ENCODE measurements around the gene IGFLR1. TPM values are rescaled to one million over a fixed set of nuclear protein-coding genes. Genes with fewer than 3 reads are reported as not detected.
"Not testable (repeated sequence)": the region's sequence is repeated elsewhere in the genome, so short reads cannot be mapped to it uniquely, and the experiment has no call there.

Gene IGFLR1
- total and polyA plus RNA-seq, 4 donors, result 7.0 to 59.7 (median 31.2) TPM

GRCh38 chr19:35724560-35724959, 17.7 kb downstream of the IGFLR1 start:
- WGBS, result 96% methylated on average over 12 of the region's 12 CpGs
- no peak for DNase-seq (ENCODE audit: low spot score)
- TF ChIP-seq TAF1 (conservative IDR thresholded peaks at IDR 0.05) (no peak), ZBTB33 (IDR thresholded peaks at IDR 0.05) (no peak), YY1 (IDR thresholded peaks at IDR 0.05) (no peak), EGR1 (IDR thresholded peaks at IDR 0.05; ENCODE audit: low read depth in 2 of 2) (no peak), RAD21 (IDR thresholded peaks at IDR 0.05) (no peak), HNF4A (conservative IDR thresholded peaks at IDR 0.05) (no peak), MAX (IDR thresholded peaks at IDR 0.05) (no peak), ATF3 (IDR thresholded peaks at IDR 0.05) (no peak), REST (IDR thresholded peaks at IDR 0.05) (no peak), RXRA (IDR thresholded peaks at IDR 0.05) (no peak), CTCF (IDR thresholded peaks at IDR 0.05; ENCODE audit: low read depth, low read length, missing input control) (no peak), JUND (IDR thresholded peaks at IDR 0.05) (no peak), NR2F2 (IDR thresholded peaks at IDR 0.05) (no peak), HNF4G (IDR thresholded peaks at IDR 0.05) (no peak), FOXA1 (IDR thresholded peaks at IDR 0.05) (no peak), SP1 (IDR thresholded peaks at IDR 0.05) (no peak), FOXA2 (IDR thresholded peaks at IDR 0.05) (no peak), GABPA (IDR thresholded peaks at IDR 0.05 in 1 of 2, conservative IDR thresholded peaks at IDR 0.05 in 1 of 2) (no peak)

GRCh38 chr19:35724132-35724531, 18.1 kb downstream of the IGFLR1 start:
- H3K9me3 ChIP-seq (ENCODE audit: control insufficient read depth in 4 of 4, low read length in 3 of 4); DNase-seq (ENCODE audit: low spot score); H3K27me3 ChIP-seq (ENCODE audit: control insufficient read depth in 4 of 4, insufficient read depth in 4 of 4, low read length in 3 of 4); H3K27ac ChIP-seq (ENCODE audit: low read depth in 1 of 2, low read length in 2 of 2); H3K9ac ChIP-seq (ENCODE audit: low read depth in 1 of 2, low read length in 2 of 2); H3K4me3 ChIP-seq (ENCODE audit: low read depth in 1 of 3, low read length in 3 of 3): not testable (repeated sequence)
- peaks cover 7 to 13% (median 11%) of the 10 kb centered on the region in 4 donors for H3K4me1 ChIP-seq (ENCODE audit: control insufficient read depth in 4 of 4, insufficient read depth in 4 of 4, low read length in 3 of 4)
- 97% methylated on average over 7 of the region's 7 CpGs for WGBS
- peaks cover 61 to 79% (median 65%) of the 10 kb centered on the region in 4 donors for H3K36me3 ChIP-seq (ENCODE audit: control insufficient read depth in 4 of 4, insufficient read depth in 3 of 4, low read depth in 1 of 4, low read length in 3 of 4)

More at GRCh38 chr19:35724560-35724959, 17.7 kb downstream of the IGFLR1 start:
- Histone ChIP-seq H3K4me1 (ENCODE audit: control insufficient read depth in 4 of 4, insufficient read depth in 4 of 4, low read length in 3 of 4) (peaks cover 3 to 9% (median 6%) of the 10 kb centered on the region in 4 donors), H3K9me3 (ENCODE audit: control insufficient read depth in 4 of 4, low read length in 3 of 4) (no peaks in the 10 kb centered on the region), H3K27ac (ENCODE audit: low read depth in 1 of 2, low read length in 2 of 2) (no peak overlapping the region), H3K27me3 (ENCODE audit: control insufficient read depth in 4 of 4, insufficient read depth in 4 of 4, low read length in 3 of 4) (no peaks in the 10 kb centered on the region), H3K4me3 (ENCODE audit: low read depth in 1 of 3, low read length in 3 of 3) (no peak overlapping the region), H3K36me3 (ENCODE audit: control insufficient read depth in 4 of 4, insufficient read depth in 3 of 4, low read depth in 1 of 4, low read length in 3 of 4) (peaks cover 61 to 84% (median 69%) of the 10 kb centered on the region in 4 donors), H3K9ac (ENCODE audit: low read depth in 1 of 2, low read length in 2 of 2) (no peak overlapping the region)

All from liver (tissue), 9 donors.